Measurements from ENCODE around the gene DNTT. TPM values are rescaled to one million over a fixed set of nuclear protein-coding genes. Genes with fewer than 3 reads are reported as not detected.

Gene DNTT
- total and polyA plus RNA-seq, 9 of the 15 experiments (the other 6 are each of a cell fraction or from before 2014, with no cell fraction given) = not detected

DNA sequence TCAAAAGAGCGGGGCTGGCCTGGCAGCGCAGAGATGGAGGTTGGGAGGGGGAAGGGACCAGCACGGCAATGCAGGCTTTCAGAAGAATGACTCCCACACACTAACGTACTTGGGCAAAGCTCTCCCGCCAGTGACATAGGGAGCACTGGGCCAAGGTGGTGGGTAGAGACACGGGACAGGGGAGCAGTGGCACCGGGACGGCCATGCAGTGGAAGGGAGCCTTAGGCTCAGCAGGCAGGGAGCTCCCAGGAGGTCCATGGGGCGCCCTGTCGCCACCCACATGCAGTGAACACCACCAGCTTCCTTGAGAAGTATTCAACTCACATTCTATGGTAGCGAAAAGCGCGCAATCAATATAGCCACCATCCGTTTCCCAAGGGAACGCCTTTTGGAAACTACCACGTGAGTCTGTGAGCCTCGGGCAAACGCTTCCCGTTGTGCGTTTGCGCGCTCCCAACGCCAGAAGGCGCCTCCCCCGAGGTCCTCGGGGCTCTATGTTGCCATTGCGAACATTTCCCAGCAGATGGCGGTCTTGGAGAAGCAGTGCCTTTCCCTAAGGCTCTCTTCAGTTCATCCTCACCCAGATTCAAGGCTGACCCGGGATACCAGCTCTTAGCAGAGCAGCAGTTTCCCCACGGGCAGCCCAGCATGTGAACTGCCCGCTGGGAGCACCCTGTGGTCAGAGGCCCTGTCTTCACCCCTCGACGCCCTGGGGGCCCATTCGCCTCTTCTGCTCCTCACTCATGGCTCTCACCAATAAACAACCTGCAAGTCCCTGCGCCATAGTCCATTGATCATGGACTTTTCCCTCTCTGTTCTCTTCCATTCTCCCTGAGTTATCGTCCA, 71.0 kb downstream of the DNTT start (continued):
- TF ChIP-seq, protein P1, sequence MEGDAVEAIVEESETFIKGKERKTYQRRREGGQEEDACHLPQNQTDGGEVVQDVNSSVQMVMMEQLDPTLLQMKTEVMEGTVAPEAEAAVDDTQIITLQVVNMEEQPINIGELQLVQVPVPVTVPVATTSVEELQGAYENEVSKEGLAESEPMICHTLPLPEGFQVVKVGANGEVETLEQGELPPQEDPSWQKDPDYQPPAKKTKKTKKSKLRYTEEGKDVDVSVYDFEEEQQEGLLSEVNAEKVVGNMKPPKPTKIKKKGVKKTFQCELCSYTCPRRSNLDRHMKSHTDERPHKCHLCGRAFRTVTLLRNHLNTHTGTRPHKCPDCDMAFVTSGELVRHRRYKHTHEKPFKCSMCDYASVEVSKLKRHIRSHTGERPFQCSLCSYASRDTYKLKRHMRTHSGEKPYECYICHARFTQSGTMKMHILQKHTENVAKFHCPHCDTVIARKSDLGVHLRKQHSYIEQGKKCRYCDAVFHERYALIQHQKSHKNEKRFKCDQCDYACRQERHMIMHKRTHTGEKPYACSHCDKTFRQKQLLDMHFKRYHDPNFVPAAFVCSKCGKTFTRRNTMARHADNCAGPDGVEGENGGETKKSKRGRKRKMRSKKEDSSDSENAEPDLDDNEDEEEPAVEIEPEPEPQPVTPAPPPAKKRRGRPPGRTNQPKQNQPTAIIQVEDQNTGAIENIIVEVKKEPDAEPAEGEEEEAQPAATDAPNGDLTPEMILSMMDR (IDR thresholded peaks at IDR 0.05 in 2 of 3, conservative IDR thresholded peaks at IDR 0.05 in 1 of 3; ENCODE audit: insufficient read depth in 2 of 3, low read depth in 1 of 3, low read length in 3 of 3) = peak; percentile 98 to 99 (median 99)
- TF ChIP-seq MAZ (CRISPR knock-in tag; conservative IDR thresholded peaks at IDR 0.05 in 1 of 2, IDR thresholded peaks at IDR 0.05 in 1 of 2) = peak in 1 of 2 experiments; percentile 34; a peak in 1 of 4 replicates
- 0 out of 2 replicates have a peak, but pooled peaks have one; percentile 26 for TF ChIP-seq ZNF263 (CRISPR knock-in tag; IDR thresholded peaks at IDR 0.05; ENCODE audit: borderline replicate concordance)
- TF ChIP-seq, protein P2, sequence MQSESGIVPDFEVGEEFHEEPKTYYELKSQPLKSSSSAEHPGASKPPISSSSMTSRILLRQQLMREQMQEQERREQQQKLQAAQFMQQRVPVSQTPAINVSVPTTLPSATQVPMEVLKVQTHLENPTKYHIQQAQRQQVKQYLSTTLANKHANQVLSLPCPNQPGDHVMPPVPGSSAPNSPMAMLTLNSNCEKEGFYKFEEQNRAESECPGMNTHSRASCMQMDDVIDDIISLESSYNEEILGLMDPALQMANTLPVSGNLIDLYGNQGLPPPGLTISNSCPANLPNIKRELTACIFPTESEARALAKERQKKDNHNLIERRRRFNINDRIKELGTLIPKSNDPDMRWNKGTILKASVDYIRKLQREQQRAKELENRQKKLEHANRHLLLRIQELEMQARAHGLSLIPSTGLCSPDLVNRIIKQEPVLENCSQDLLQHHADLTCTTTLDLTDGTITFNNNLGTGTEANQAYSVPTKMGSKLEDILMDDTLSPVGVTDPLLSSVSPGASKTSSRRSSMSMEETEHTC (IDR thresholded peaks at IDR 0.05) = peak; percentile 19; the same call in 1 of the 2 replicates
- TF ChIP-seq, protein P3, sequence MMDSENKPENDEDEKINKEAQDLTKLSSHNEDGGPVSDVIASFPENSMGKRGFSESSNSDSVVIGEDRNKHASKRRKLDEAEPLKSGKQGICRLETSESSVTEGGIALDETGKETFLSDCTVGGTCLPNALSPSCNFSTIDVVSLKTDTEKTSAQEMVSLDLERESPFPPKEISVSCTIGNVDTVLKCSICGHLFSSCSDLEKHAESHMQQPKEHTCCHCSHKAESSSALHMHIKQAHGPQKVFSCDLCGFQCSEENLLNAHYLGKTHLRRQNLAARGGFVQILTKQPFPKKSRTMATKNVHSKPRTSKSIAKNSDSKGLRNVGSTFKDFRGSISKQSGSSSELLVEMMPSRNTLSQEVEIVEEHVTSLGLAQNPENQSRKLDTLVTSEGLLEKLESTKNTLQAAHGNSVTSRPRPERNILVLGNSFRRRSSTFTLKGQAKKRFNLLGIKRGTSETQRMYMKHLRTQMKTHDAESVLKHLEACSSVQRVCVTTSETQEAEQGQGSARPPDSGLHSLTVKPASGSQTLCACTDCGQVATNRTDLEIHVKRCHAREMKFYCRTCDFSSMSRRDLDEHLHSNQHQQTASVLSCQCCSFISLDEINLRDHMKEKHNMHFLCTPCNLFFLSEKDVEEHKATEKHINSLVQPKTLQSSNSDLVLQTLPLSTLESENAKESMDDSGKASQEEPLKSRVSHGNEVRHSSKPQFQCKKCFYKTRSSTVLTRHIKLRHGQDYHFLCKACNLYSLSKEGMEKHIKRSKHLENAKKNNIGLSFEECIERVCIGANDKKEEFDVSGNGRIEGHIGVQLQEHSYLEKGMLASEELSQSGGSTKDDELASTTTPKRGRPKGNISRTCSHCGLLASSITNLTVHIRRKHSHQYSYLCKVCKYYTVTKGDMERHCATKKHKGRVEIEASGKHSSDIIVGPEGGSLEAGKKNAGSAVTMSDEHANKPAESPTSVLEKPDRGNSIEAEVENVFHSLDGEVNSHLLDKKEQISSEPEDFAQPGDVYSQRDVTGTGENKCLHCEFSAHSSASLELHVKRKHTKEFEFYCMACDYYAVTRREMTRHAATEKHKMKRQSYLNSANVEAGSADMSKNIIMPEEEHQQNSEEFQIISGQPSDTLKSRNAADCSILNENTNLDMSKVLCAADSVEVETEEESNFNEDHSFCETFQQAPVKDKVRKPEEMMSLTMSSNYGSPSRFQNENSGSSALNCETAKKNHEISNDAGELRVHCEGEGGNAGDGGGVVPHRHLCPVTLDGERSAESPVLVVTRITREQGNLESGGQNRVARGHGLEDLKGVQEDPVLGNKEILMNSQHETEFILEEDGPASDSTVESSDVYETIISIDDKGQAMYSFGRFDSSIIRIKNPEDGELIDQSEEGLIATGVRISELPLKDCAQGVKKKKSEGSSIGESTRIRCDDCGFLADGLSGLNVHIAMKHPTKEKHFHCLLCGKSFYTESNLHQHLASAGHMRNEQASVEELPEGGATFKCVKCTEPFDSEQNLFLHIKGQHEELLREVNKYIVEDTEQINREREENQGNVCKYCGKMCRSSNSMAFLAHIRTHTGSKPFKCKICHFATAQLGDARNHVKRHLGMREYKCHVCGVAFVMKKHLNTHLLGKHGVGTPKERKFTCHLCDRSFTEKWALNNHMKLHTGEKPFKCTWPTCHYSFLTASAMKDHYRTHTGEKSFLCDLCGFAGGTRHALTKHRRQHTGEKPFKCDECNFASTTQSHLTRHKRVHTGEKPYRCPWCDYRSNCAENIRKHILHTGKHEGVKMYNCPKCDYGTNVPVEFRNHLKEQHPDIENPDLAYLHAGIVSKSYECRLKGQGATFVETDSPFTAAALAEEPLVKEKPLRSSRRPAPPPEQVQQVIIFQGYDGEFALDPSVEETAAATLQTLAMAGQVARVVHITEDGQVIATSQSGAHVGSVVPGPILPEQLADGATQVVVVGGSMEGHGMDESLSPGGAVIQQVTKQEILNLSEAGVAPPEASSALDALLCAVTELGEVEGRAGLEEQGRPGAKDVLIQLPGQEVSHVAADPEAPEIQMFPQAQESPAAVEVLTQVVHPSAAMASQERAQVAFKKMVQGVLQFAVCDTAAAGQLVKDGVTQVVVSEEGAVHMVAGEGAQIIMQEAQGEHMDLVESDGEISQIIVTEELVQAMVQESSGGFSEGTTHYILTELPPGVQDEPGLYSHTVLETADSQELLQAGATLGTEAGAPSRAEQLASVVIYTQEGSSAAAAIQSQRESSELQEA (IDR thresholded peaks at IDR 0.05; ENCODE audit: low read depth) = no peak
- TF ChIP-seq ARHGAP35 (IDR thresholded peaks at IDR 0.05; ENCODE audit: partially characterized antibody) = no peak
- TF ChIP-seq RAD21 (CRISPR knock-in tag; conservative IDR thresholded peaks at IDR 0.05 in 1 of 2, IDR thresholded peaks at IDR 0.05 in 1 of 2) = peak; percentile 58 to 79
- no peak for TF ChIP-seq CCAR2 (IDR thresholded peaks at IDR 0.05; ENCODE audit: low read depth, low read length)
- peak; percentile 22; the same call in 1 of the 2 replicates for TF ChIP-seq KLF16 (IDR thresholded peaks at IDR 0.05)
- peak; percentile 48; the same call in 1 of the 2 replicates for TF ChIP-seq MYC (IDR thresholded peaks at IDR 0.05; ENCODE audit: low read depth, low read length)
- no peak for TF ChIP-seq MYC (CRISPR knock-in tag; IDR thresholded peaks at IDR 0.05; ENCODE audit: borderline replicate concordance, low read depth)
- TF ChIP-seq, protein P4, sequence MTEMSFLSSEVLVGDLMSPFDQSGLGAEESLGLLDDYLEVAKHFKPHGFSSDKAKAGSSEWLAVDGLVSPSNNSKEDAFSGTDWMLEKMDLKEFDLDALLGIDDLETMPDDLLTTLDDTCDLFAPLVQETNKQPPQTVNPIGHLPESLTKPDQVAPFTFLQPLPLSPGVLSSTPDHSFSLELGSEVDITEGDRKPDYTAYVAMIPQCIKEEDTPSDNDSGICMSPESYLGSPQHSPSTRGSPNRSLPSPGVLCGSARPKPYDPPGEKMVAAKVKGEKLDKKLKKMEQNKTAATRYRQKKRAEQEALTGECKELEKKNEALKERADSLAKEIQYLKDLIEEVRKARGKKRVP (CRISPR knock-in tag; IDR thresholded peaks at IDR 0.05) = no peak
- TF ChIP-seq ZKSCAN1 (IDR thresholded peaks at IDR 0.05; ENCODE audit: low read depth, low read length) = 0 out of 2 replicates have a peak, but pooled peaks have one; percentile 24

Data from K562 (cell line).